HCT116 (cell line): ENCODE data around the gene NPC2. TPM values are rescaled to one million over a fixed set of nuclear protein-coding genes. Genes with fewer than 3 reads are reported as not detected.

Experiments used
- ATAC-seq: fragments of 200-7000 bp; cut with Tn5 transposase; 2 replicates; pipeline ENCODE4 v1.9.1; 2020; ENCODE audit warnings: mild to moderate bottlenecking, moderate library complexity
- BruUV-seq: library from RNA; stranded (reverse); fragments of 400-500 nt; replicated peaks from 2 replicates; lab custom pipeline; 2021; lab: Mats Ljungman, UMichigan
- CTCF ChIA-PET: fragments of 300-600 bp; sonication (Branson Sonifier 250); formaldehyde crosslinking; loops from one replicate; lab custom pipeline; 2021; ENCODE audit warnings: antibody characterized with exemption; lab: Charles Lee
- POLR2A ChIA-PET: fragments of 300-600, 350-600 bp; sonication (Branson Sonifier 250); formaldehyde crosslinking; loops from one replicate; lab custom pipeline; 2021; ENCODE audit warnings: antibody characterized with exemption; lab: Charles Lee
- RAD21 ChIA-PET, 2 experiments: fragments of 300-600 bp; sonication (Branson Sonifier 250); formaldehyde crosslinking; loops; one replicate each; lab custom pipeline; 2023; ENCODE audit warnings: low total read pairs in 2 of 2; ENCODE audit not compliant: uncharacterized antibody in 2 of 2, unreplicated experiment in 2 of 2, low non-redundant PET in 1 of 2; lab: Charles Lee
- DNase-seq: peaks from one replicate; pipeline ENCODE4 v3.0.0-alpha.2; 2010; ENCODE audit warnings: low read depth, low spot score
- H2AFZ ChIP-seq: fragments of 200-600 bp; shearing (Covaris generic), sonication (generic); 2 replicates; pipeline ENCODE4 v1.6.1; 2017; ENCODE audit warnings: low read depth, mixed run types, mixed read lengths, antibody characterized with exemption, low read length; ENCODE audit not compliant: poor library complexity, severe bottlenecking
- H3K27ac ChIP-seq: 2 replicates; pipeline ENCODE4 v1.5.1; 2012; ENCODE audit warnings: low read depth, low read length
- H3K27me3 ChIP-seq: fragments of 200-600 bp; sonication (generic); 2 replicates; pipeline ENCODE4 v1.6.1; 2016; ENCODE audit warnings: mixed run types, low read length, mixed read lengths; ENCODE audit not compliant: insufficient read depth
- H3K36me3 ChIP-seq, 2 experiments: fragments of 200-500 bp in 1 of 2; fragments of 200-600 bp in 1 of 2; sonication (Bioruptor generic) in 1 of 2; sonication (generic) in 1 of 2; 2 replicates each; pipeline versions ENCODE4 v1.5.1 to v1.6.1; 2014 to 2016; ENCODE audit warnings: low read length in 2 of 2, inconsistent platforms in 1 of 2, mixed read lengths in 1 of 2, mixed run types in 1 of 2; ENCODE audit not compliant: insufficient read depth in 2 of 2, control insufficient read depth in 1 of 2
- H3K4me1 ChIP-seq, 2 experiments: fragments of 200-600 bp in 1 of 2; sonication (generic) in 1 of 2; 2 replicates each; pipeline versions ENCODE4 v1.5.1 to v1.6.1; 2012 to 2017; ENCODE audit warnings: low read length in 2 of 2, inconsistent platforms in 1 of 2, mild to moderate bottlenecking in 1 of 2, mixed read lengths in 1 of 2, mixed run types in 1 of 2, moderate library complexity in 1 of 2; ENCODE audit not compliant: insufficient read depth in 2 of 2, control insufficient read depth in 1 of 2
- H3K4me2 ChIP-seq: fragments of 200-600 bp; sonication (generic); 2 replicates; pipeline ENCODE4 v1.6.1; 2017; ENCODE audit warnings: mixed run types, low read length, mixed read lengths
- H3K4me3 ChIP-seq, 2 experiments: fragments of 200-600 bp in 1 of 2; sonication (generic) in 1 of 2; replicated peaks in 1 of 2; 2 replicates each; pipeline ENCODE4 v1.5.1; 2011 to 2016; ENCODE audit warnings: low read length in 2 of 2, control low read depth in 1 of 2, low read depth in 1 of 2, mild to moderate bottlenecking in 1 of 2, mixed read lengths in 1 of 2, mixed run types in 1 of 2
- H3K79me2 ChIP-seq: fragments of 200-600 bp; sonication (generic); 2 replicates; pipeline ENCODE4 v1.6.1; 2017; ENCODE audit warnings: mild to moderate bottlenecking, mixed run types, low read length, moderate library complexity, mixed read lengths; ENCODE audit not compliant: insufficient read depth
- H3K9ac ChIP-seq: fragments of 200-600 bp; sonication (generic); 2 replicates; pipeline ENCODE4 v1.6.1; 2016; ENCODE audit warnings: low read length, mixed read lengths
- H3K9me2 ChIP-seq: fragments of 200-600 bp; sonication (generic), shearing (Covaris generic); 2 replicates; pipeline ENCODE4 v1.6.1; 2017; ENCODE audit warnings: mixed run types, mild to moderate bottlenecking, moderate library complexity; ENCODE audit not compliant: insufficient read depth
- H3K9me3 ChIP-seq, 2 experiments: fragments of 200-500 bp in 1 of 2; fragments of 200-600 bp in 1 of 2; sonication (Bioruptor generic) in 1 of 2; sonication (generic) in 1 of 2; 2 replicates each; pipeline ENCODE4 v1.6.1; 2014 to 2017; ENCODE audit warnings: low read length in 2 of 2, mixed read lengths in 2 of 2, inconsistent platforms in 1 of 2, low read depth in 1 of 2, mild to moderate bottlenecking in 1 of 2, mixed run types in 1 of 2, moderate library complexity in 1 of 2; ENCODE audit not compliant: control insufficient read depth in 1 of 2, insufficient read depth in 1 of 2
- H4K20me1 ChIP-seq: fragments of 200-600 bp; sonication (generic), shearing (Covaris generic); 2 replicates; pipeline ENCODE4 v1.6.1; 2017; ENCODE audit warnings: mixed run types, mild to moderate bottlenecking, moderate library complexity; ENCODE audit not compliant: insufficient read depth
- EGR1 ChIP-seq: IDR thresholded peaks from 2 replicates; pipeline ENCODE4 v1.6.1; 2012; ENCODE audit warnings: low read depth
- EZH2 ChIP-seq: fragments of 200-600 bp; sonication (generic); IDR thresholded peaks from 2 replicates; pipeline ENCODE4 v1.6.1; 2017; ENCODE audit warnings: antibody characterized with exemption, mixed run types
- EZH2phosphoT487 ChIP-seq: fragments of 200-600 bp; IDR thresholded peaks from 2 replicates; pipeline ENCODE4 v1.6.1; 2018; ENCODE audit warnings: antibody characterized with exemption, borderline replicate concordance
- FOSL1 ChIP-seq: IDR thresholded peaks from 2 replicates; pipeline ENCODE4 v1.6.1; 2012; ENCODE audit warnings: low read depth
- JUND ChIP-seq: IDR thresholded peaks from 2 replicates; pipeline ENCODE4 v1.6.1; 2012
- POLR2A ChIP-seq: IDR thresholded peaks from 2 replicates; pipeline ENCODE4 v1.7.0; 2011; ENCODE audit warnings: borderline replicate concordance; ENCODE audit not compliant: insufficient read depth, insufficient read length; ENCODE audit errors: extremely low read depth
- POLR2AphosphoS5 ChIP-seq: IDR thresholded peaks from 2 replicates; pipeline ENCODE4 v1.6.1; 2011; ENCODE audit warnings: mild to moderate bottlenecking, low read depth, low read length, moderate library complexity
- RAD21 ChIP-seq: IDR thresholded peaks from 2 replicates; pipeline ENCODE4 v1.6.1; 2012; ENCODE audit warnings: low read depth, mild to moderate bottlenecking
- REST ChIP-seq: IDR thresholded peaks from 2 replicates; pipeline ENCODE4 v1.6.1; 2012; ENCODE audit warnings: low read depth
- SIN3A ChIP-seq: IDR thresholded peaks from 2 replicates; pipeline ENCODE4 v1.6.1; 2012; ENCODE audit warnings: low read depth
- SP1 ChIP-seq: IDR thresholded peaks from 2 replicates; pipeline ENCODE4 v1.6.1; 2012; ENCODE audit warnings: low read depth
- SRF ChIP-seq: IDR thresholded peaks from 2 replicates; pipeline ENCODE4 v1.6.1; 2012; ENCODE audit warnings: low read depth
- YY1 ChIP-seq: IDR thresholded peaks from 2 replicates; pipeline ENCODE4 v1.6.1; 2011; ENCODE audit warnings: low read length, low read depth, moderate library complexity, mild to moderate bottlenecking; ENCODE audit not compliant: insufficient replicate concordance; ENCODE audit errors: extremely low read depth
- ZFX ChIP-seq: fragments of 450-650 bp; IDR thresholded peaks from 2 replicates; pipeline ENCODE4 v1.6.1; 2017
- ZNF274 ChIP-seq: fragments of 200-500 bp; sonication (Bioruptor generic); IDR thresholded peaks from 2 replicates; pipeline ENCODE4 v1.6.1; 2014; ENCODE audit warnings: mild to moderate bottlenecking, low read depth, low read length, inconsistent platforms
- intact Hi-C: fragments of 100-400 bp; cut with micrococcal nuclease; formaldehyde crosslinking; loops from 2 replicates; pipeline ENCODE4 v1.10.0; 2022
- total RNA-seq: library from RNA; stranded (reverse); gene quantifications from one replicate; pipeline ENCODE4 v1.2.1, GENCODE V29; 2021; ENCODE audit not compliant: unreplicated experiment
- TF ChIP-seq, protein P1 (sequence below): IDR thresholded peaks from 2 replicates; pipeline ENCODE4 v1.6.1; 2012
- TF ChIP-seq, protein P2 (sequence below): IDR thresholded peaks from 2 replicates; pipeline ENCODE4 v1.6.1; 2012
- TF ChIP-seq, protein P3 (sequence below): IDR thresholded peaks from 2 replicates; pipeline ENCODE4 v1.6.1; 2011; ENCODE audit warnings: mild to moderate bottlenecking, low read length, moderate library complexity; ENCODE audit not compliant: insufficient replicate concordance; ENCODE audit errors: extremely low read depth

NPC2 gene
- total RNA-seq, 1 experiment from 2014 or later, result 105 TPM

DNA sequence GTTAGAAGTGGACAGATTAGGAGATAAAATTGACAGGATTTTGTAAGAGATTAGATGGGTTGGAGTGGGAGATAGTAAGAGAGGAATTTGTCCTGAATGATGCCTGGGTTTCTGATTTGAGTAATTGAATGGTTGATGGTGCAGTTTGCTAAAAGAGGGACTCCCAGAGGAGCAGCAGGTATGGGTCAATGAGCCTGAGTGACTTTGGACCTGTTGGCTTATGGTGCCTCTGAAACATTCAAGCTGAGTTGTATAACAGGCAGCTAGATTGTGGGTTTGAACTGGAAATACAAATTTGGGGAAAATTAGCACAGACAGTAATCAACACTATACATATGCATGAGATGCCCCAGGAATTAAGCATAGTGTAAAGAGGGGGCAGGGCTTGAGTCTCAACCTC is 50.3 kb downstream of the NPC2 start (continued):
- TF ChIP-seq REST, result no peak
- TF ChIP-seq, protein P1, sequence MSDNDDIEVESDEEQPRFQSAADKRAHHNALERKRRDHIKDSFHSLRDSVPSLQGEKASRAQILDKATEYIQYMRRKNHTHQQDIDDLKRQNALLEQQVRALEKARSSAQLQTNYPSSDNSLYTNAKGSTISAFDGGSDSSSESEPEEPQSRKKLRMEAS, result no peak

GRCh38 chr14:74441113-74441512 is 52.0 kb downstream of the NPC2 start:
- TF ChIP-seq ZFX, result no peak
- no peak for TF ChIP-seq POLR2AphosphoS5
- no peak for TF ChIP-seq FOSL1
- TF ChIP-seq EZH2, result no peak
- TF ChIP-seq YY1, result no peak
- TF ChIP-seq JUND, result no peak
- TF ChIP-seq SRF, result no peak
- no peak for TF ChIP-seq ZNF274
- TF ChIP-seq, protein P2, sequence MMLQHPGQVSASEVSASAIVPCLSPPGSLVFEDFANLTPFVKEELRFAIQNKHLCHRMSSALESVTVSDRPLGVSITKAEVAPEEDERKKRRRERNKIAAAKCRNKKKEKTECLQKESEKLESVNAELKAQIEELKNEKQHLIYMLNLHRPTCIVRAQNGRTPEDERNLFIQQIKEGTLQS, result no peak
- no peak for TF ChIP-seq POLR2A
- TF ChIP-seq RAD21, result no peak
- TF ChIP-seq, protein P3, sequence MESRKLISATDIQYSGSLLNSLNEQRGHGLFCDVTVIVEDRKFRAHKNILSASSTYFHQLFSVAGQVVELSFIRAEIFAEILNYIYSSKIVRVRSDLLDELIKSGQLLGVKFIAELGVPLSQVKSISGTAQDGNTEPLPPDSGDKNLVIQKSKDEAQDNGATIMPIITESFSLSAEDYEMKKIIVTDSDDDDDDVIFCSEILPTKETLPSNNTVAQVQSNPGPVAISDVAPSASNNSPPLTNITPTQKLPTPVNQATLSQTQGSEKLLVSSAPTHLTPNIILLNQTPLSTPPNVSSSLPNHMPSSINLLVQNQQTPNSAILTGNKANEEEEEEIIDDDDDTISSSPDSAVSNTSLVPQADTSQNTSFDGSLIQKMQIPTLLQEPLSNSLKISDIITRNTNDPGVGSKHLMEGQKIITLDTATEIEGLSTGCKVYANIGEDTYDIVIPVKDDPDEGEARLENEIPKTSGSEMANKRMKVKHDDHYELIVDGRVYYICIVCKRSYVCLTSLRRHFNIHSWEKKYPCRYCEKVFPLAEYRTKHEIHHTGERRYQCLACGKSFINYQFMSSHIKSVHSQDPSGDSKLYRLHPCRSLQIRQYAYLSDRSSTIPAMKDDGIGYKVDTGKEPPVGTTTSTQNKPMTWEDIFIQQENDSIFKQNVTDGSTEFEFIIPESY, result no peak
- no peak for TF ChIP-seq SIN3A
- TF ChIP-seq, protein P1, result no peak
- no peak for TF ChIP-seq SP1
- TF ChIP-seq EZH2phosphoT487, result no peak
- TF ChIP-seq EGR1, result no peak
- ChIA-PET POLR2A (no interaction called here), CTCF (no interaction called here), RAD21 (no interaction called here)
- Histone ChIP-seq H3K9me2 (no peaks in the 10 kb centered on the region), H3K4me1 (peaks cover 0 to 3% of the 10 kb centered on the region in 2 experiments; a peak in 1 of 4 replicates), H3K4me2 (no peak overlapping the region), H2AFZ (no peak overlapping the region), H3K9me3 (no peaks in the 10 kb centered on the region), H3K27me3 (peaks cover 35% of the 10 kb centered on the region; the same call in 1 of the 2 replicates), H3K36me3 (no peaks in the 10 kb centered on the region), H3K9ac (no peak overlapping the region), H3K79me2 (no peaks in the 10 kb centered on the region), H4K20me1 (no peaks in the 10 kb centered on the region), H3K4me3 (no peak overlapping the region), H3K27ac (no peak overlapping the region)
- ATAC-seq (no peak), DNase-seq (no peak)
- no TSS peak for BruUV-seq
- intact Hi-C loops, result no loop called here
